ENCODE measurements around the gene KRT35. TPM values are rescaled to one million over a fixed set of nuclear protein-coding genes. Genes with fewer than 3 reads are reported as not detected.

KRT35 gene
- total RNA-seq, 1 donor, result not detected

DNA sequence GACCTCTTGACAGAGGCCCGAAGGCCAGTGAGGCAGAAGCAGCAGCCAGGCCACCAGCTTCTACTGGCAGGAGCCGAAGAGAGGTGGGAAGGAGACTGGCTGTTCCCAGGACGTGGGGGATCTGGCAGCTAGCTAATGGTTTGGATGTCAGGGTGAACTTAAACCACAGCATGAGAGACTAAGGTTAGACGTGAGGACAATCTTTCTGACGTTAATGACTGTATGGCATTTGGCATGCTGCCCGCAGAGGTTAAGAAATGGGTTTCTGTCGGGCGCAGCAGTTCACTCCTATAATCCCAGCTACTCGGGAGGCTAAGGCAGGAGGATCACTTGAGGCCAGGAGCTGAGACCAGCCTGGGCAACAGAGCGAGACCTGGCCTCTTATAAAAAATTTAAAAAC lies 30.8 kb upstream of the KRT35 start:
- TF ChIP-seq, protein P1, sequence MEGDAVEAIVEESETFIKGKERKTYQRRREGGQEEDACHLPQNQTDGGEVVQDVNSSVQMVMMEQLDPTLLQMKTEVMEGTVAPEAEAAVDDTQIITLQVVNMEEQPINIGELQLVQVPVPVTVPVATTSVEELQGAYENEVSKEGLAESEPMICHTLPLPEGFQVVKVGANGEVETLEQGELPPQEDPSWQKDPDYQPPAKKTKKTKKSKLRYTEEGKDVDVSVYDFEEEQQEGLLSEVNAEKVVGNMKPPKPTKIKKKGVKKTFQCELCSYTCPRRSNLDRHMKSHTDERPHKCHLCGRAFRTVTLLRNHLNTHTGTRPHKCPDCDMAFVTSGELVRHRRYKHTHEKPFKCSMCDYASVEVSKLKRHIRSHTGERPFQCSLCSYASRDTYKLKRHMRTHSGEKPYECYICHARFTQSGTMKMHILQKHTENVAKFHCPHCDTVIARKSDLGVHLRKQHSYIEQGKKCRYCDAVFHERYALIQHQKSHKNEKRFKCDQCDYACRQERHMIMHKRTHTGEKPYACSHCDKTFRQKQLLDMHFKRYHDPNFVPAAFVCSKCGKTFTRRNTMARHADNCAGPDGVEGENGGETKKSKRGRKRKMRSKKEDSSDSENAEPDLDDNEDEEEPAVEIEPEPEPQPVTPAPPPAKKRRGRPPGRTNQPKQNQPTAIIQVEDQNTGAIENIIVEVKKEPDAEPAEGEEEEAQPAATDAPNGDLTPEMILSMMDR (IDR thresholded peaks at IDR 0.05; ENCODE audit: insufficient read depth, low read depth, low read length), result no peak
- no peak for DNase-seq (ENCODE audit: low read depth)
- no peak overlapping the region for H3K4me3 ChIP-seq (ENCODE audit: low read depth, low read length)

DNA sequence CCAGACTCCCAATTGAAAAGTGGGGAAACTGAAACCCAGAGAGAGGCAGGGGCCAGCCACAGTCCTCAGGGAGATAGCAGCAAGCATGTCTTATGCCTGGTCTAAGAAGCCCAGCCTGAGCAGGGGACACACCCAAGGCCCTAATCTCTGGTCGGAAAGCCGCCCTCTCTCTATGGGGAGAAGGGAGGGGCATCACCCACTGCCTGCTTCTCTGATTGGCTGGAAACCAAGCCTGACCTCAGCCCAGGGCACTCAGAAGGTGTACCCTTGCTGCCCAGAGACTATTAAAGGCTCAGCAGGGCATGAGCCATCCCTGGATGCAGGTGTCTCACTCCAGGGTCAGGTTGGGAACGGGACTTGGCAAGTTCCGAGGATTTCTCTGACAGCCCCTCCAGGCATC lies 30.2 kb upstream of the KRT35 start:
- no peak overlapping the region for H3K4me3 ChIP-seq (ENCODE audit: low read depth, low read length)
- TF ChIP-seq, protein P1 (IDR thresholded peaks at IDR 0.05; ENCODE audit: insufficient read depth, low read depth, low read length), result no peak
- DNase-seq (ENCODE audit: low read depth), result no peak

GRCh38 chr17:41510251-41511065 lies 29.5 kb upstream of the KRT35 start:
- no peak overlapping the region for H3K4me3 ChIP-seq (ENCODE audit: low read depth, low read length)
- TF ChIP-seq, protein P1 (IDR thresholded peaks at IDR 0.05; ENCODE audit: insufficient read depth, low read depth, low read length), result no peak
- DNase-seq (ENCODE audit: low read depth), result no peak

- no peak for DNase-seq (ENCODE audit: low read depth)
- TF ChIP-seq, protein P1 (IDR thresholded peaks at IDR 0.05; ENCODE audit: insufficient read depth, low read depth, low read length), result no peak
- no peak overlapping the region for H3K4me3 ChIP-seq (ENCODE audit: low read depth, low read length)
Measured at GRCh38 chr17:41507315-41507880, 26.4 kb upstream of the KRT35 start.

DNA sequence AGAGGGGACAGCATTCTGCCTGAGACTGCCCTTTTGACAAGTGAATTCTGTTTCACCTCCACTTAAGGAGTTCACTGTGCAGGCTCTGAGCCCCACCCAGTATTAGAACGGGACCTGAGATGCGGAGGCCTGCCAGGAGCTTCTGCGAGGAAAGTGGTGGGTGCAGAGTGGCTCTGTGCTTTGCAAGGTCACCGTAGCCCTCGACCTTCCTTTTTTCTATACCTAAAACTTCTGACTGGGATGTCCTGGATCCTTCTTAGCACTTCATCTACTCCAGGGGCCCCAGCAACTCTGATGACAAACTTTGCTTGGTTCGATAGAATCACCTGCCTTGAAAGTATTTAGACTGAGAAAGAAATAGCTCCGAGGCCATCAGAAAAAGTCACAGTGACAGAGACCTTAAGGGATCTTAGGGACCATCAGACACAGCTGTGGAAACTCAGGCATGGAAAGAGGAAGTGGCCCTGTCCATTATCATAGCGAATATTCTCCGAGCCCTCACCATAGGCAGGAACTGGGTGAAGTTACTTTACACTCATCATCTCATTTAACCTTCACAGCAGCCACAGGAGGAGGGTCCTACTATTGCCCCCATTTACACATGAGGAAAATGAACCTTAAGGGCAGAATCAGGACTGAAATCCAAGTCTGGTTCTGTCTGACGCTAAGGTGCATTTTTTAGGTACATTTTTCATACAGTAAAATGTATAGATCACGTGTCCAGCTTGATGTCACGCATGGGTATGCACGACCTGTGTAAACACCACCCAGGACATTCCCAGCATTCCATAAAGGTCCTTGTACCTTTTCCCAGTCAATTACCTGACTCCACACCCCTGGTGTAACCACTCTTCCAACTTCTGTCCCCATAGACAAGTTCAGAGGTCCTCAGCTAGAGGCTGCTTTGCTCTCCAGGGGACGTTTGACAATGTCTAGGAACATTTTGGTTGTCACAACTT lies 25.1 kb upstream of the KRT35 start:
- TF ChIP-seq, protein P1 (IDR thresholded peaks at IDR 0.05; ENCODE audit: insufficient read depth, low read depth, low read length), result no peak
- no peak overlapping the region for H3K4me3 ChIP-seq (ENCODE audit: low read depth, low read length)
- DNase-seq (ENCODE audit: low read depth), result no peak

GRCh38 chr17:41505007-41505808 lies 24.3 kb upstream of the KRT35 start, which contains the start of gene KRT13:
KRT13 (minus strand) TSS chr17:41505612; CDS start chr17:41505550, 62 bp downstream.
- TF ChIP-seq, protein P1 (IDR thresholded peaks at IDR 0.05; ENCODE audit: insufficient read depth, low read depth, low read length), result no peak
- no peak for DNase-seq (ENCODE audit: low read depth)
- no peak within 1 kb of the TSS for H3K4me3 ChIP-seq (ENCODE audit: low read depth, low read length)
